A549 (cell line): ENCODE data around the gene HIC2.

Experiments used
- ELK1 ChIP-seq: fragments of 150-350 bp; IDR thresholded peaks from 2 replicates; pipeline ENCODE4 v1.6.1; 2014; ENCODE audit warnings: low read depth, mild to moderate bottlenecking, low read length
- HMGXB4 ChIP-seq: fragments of 250-450 bp; sonication (Bioruptor Pico); IDR thresholded peaks from 2 replicates; pipeline ENCODE4 v1.5.0; 2021; ENCODE audit warnings: mild to moderate bottlenecking, moderate library complexity, borderline replicate concordance
- KDM5A ChIP-seq: fragments of 200-600 bp; sonication (generic); IDR thresholded peaks from 2 replicates; pipeline ENCODE4 v1.6.1; 2016; ENCODE audit warnings: antibody characterized with exemption, mild to moderate bottlenecking
- MYC ChIP-seq: IDR thresholded peaks from 2 replicates; pipeline ENCODE4 v1.6.1; 2012; ENCODE audit warnings: mild to moderate bottlenecking, inconsistent platforms, low read length, improper control_type of control experiment, borderline replicate concordance
- PHF8 ChIP-seq: fragments of 200-600 bp; sonication (generic); IDR thresholded peaks from 2 replicates; pipeline ENCODE4 v1.6.1; 2016; ENCODE audit warnings: low read depth, mild to moderate bottlenecking, antibody characterized with exemption, moderate library complexity, borderline replicate concordance
- POLR2A ChIP-seq: IDR thresholded peaks from 2 replicates; pipeline ENCODE4 v1.6.1; 2012; ENCODE audit warnings: mild to moderate bottlenecking, low read length
- RAD21 ChIP-seq, 2 experiments: fragments of >200 bp in 1 of 2; sonication (Bioruptor Twin) in 1 of 2; formaldehyde crosslinking in 1 of 2; IDR thresholded peaks in 1 of 2; conservative IDR thresholded peaks in 1 of 2; 2 replicates in 1 of 2; 3 replicates in 1 of 2; pipeline ENCODE4 v1.6.1; 2012 to 2018; ENCODE audit warnings: inconsistent platforms in 1 of 2
- SMC3 ChIP-seq: fragments of >200 bp; sonication (Bioruptor Twin); formaldehyde crosslinking; IDR thresholded peaks from 3 replicates; pipeline ENCODE4 v1.6.1; 2018; ENCODE audit warnings: inconsistent platforms
- TF ChIP-seq, protein P1 (sequence below): fragments of >200 bp; sonication (Bioruptor Twin); formaldehyde crosslinking; IDR thresholded peaks from 3 replicates; pipeline ENCODE4 v1.5.1; 2016
- TF ChIP-seq, protein P2 (sequence below): fragments of 450-650 bp; IDR thresholded peaks from 2 replicates; pipeline ENCODE4 v1.6.1; 2014; ENCODE audit warnings: antibody characterized with exemption
- TF ChIP-seq, protein P3 (sequence below): IDR thresholded peaks from 2 replicates; pipeline ENCODE4 v1.6.1; 2012

GRCh38 chr22:21450320-21450831 lies 33.2 kb downstream of the HIC2 start:
- TF ChIP-seq POLR2A: no peak
- TF ChIP-seq, protein P1, sequence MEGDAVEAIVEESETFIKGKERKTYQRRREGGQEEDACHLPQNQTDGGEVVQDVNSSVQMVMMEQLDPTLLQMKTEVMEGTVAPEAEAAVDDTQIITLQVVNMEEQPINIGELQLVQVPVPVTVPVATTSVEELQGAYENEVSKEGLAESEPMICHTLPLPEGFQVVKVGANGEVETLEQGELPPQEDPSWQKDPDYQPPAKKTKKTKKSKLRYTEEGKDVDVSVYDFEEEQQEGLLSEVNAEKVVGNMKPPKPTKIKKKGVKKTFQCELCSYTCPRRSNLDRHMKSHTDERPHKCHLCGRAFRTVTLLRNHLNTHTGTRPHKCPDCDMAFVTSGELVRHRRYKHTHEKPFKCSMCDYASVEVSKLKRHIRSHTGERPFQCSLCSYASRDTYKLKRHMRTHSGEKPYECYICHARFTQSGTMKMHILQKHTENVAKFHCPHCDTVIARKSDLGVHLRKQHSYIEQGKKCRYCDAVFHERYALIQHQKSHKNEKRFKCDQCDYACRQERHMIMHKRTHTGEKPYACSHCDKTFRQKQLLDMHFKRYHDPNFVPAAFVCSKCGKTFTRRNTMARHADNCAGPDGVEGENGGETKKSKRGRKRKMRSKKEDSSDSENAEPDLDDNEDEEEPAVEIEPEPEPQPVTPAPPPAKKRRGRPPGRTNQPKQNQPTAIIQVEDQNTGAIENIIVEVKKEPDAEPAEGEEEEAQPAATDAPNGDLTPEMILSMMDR: no peak
- TF ChIP-seq RAD21 (conservative IDR thresholded peaks at IDR 0.05 in 1 of 2, IDR thresholded peaks at IDR 0.05 in 1 of 2): no peak
- TF ChIP-seq KDM5A: no peak
- TF ChIP-seq HMGXB4 (CRISPR knock-in tag): no peak
- TF ChIP-seq SMC3: no peak
- TF ChIP-seq, protein P2, sequence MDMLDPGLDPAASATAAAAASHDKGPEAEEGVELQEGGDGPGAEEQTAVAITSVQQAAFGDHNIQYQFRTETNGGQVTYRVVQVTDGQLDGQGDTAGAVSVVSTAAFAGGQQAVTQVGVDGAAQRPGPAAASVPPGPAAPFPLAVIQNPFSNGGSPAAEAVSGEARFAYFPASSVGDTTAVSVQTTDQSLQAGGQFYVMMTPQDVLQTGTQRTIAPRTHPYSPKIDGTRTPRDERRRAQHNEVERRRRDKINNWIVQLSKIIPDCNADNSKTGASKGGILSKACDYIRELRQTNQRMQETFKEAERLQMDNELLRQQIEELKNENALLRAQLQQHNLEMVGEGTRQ: no peak
- no peak for TF ChIP-seq MYC
- no peak for TF ChIP-seq ELK1
- TF ChIP-seq, protein P3, sequence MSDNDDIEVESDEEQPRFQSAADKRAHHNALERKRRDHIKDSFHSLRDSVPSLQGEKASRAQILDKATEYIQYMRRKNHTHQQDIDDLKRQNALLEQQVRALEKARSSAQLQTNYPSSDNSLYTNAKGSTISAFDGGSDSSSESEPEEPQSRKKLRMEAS: no peak
- no peak for TF ChIP-seq PHF8
